Lower lobe of right lung (tissue), 2 donors: ENCODE measurements around the gene CNGA3. TPM values are rescaled to one million over a fixed set of nuclear protein-coding genes. Genes with fewer than 3 reads are reported as not detected.

Experiments used
- ATAC-seq, 2 donors: fragments of 200-7000 bp; cut with Tn5 transposase; one replicate each; pipeline ENCODE4 v1.9.1; 2020 to 2022; ENCODE audit warnings: mild to moderate bottlenecking in 2 of 2, moderate library complexity in 2 of 2
- DNase-seq: peaks from one replicate; pipeline ENCODE4 v3.0.0-alpha.2; 2020
- H3K27ac ChIP-seq: fragments of 200-600 bp; one replicate; pipeline ENCODE4 v1.8.0; 2022
- H3K27me3 ChIP-seq: fragments of 200-600 bp; one replicate; pipeline ENCODE4 v1.8.0; 2022; ENCODE audit warnings: low read depth
- H3K36me3 ChIP-seq: fragments of 200-600 bp; one replicate; pipeline ENCODE4 v1.8.0; 2022; ENCODE audit warnings: mild to moderate bottlenecking
- H3K4me1 ChIP-seq: fragments of 200-600 bp; one replicate; pipeline ENCODE4 v1.8.0; 2022
- H3K4me3 ChIP-seq: fragments of 200-600 bp; one replicate; pipeline ENCODE4 v1.8.0; 2022; ENCODE audit warnings: mild to moderate bottlenecking
- H3K9me3 ChIP-seq: fragments of 200-600 bp; one replicate; pipeline ENCODE4 v1.8.0; 2022
- CTCF ChIP-seq: fragments of 200-600 bp; IDR thresholded peaks from one replicate; pipeline ENCODE4 v1.8.0; 2022; ENCODE audit warnings: antibody characterized with exemption, mild to moderate bottlenecking
- intact Hi-C: fragments of 100-400 bp; cut with DNase I; formaldehyde crosslinking; loops from one replicate; pipeline ENCODE4 v1.11.0; 2022
- total RNA-seq: library from RNA; stranded (reverse); fragmentation: NEBNext Ultra II Directional; extraction: Animal tissue kit (Norgen Biotek cat#: 25700); gene quantifications from one replicate; pipeline ENCODE4 v1.2.1, GENCODE V29; 2021
- donor health status: DM: no; HTN: yes; CAD: no; lungs with severe emphysema.

CNGA3 gene
- total RNA-seq, 1 donor from 2014 or later: 0.18 TPM

DNA sequence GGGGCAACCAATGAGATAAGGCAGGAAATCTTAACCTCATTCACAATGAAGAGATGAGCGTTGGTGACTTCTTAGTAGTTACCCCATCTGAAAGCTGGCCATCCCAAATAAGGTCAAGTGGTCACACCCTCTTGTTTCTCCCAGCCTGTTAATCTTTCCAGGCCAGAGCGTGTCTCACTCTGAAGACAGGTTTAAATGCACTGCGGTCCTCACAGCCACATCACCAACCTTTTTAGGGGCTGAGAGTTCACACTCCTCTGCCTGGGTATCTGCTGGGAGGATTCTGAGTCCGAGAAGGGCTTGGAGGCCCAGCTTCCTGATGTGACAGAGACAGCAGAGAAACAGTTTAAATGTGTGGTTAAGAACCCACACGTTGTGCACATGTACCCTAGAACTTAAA, 13.3 kb upstream of the CNGA3 start:
- Histone ChIP-seq H3K27ac (no peak overlapping the region), H3K36me3 (no peaks in the 10 kb centered on the region), H3K9me3 (peaks cover 5% of the 10 kb centered on the region), H3K27me3 (peaks cover 3% of the 10 kb centered on the region), H3K4me1 (no peaks in the 10 kb centered on the region), H3K4me3 (no peak overlapping the region)
- DNase-seq (no peak), ATAC-seq (no peak)
- intact Hi-C loops: no loop called here
- no peak for TF ChIP-seq CTCF

DNA sequence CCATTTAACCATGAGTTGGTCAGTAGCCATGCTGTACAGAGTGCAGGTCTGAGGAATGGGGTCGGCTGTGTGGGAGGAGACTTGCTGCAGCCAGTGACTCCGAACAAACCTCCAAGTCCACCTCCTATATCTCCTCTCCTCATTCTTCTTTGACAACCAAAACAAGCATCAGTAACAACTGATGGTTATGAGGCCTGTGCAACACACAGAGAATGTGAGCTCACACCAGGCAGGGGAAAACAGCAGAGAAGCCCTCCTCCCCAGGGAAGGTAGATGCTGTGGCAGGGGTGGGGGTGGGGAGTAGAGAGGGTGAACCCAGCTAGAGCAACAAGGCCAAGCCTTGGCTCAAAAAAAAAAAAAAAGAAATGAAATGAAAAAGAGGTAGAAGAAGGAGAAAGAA, 12.3 kb upstream of the CNGA3 start:
- Histone ChIP-seq H3K36me3 (no peaks in the 10 kb centered on the region), H3K9me3 (peaks cover 4% of the 10 kb centered on the region), H3K27me3 (peaks cover 3% of the 10 kb centered on the region), H3K4me3 (no peak overlapping the region), H3K27ac (no peak overlapping the region), H3K4me1 (no peaks in the 10 kb centered on the region)
- DNase-seq (no peak), ATAC-seq (no peak)
- no peak for TF ChIP-seq CTCF
- intact Hi-C loops: no loop called here

DNA sequence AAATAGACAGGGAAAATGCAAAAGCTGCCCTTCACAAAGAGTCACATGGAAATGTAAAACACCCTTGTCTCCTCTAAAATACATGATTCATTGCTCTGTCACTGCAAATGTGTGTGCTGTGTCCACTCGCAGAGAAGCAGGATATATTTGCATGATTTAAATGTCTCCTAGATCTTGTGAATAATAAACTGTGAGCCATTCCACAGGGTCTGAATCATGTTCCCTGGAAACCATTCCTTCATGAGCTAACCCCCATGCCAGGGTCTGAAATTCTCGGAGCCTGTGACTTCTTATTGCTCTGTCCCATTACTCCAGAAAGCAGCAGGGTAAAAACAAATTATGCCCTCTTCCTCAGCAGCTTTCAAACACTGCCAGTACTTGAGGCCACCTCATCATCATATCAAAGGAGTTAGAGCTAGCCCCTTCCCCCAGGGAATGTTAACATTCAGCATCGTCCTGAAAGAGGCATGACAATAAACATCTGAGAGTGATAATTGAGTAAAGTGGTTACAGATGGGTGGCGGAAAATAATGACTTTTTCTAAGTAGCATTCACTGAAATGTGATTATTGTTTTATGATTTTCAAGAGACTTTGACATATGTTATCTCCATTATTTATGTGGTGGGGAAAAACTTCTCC, 11.7 kb upstream of the CNGA3 start:
- DNase-seq (no peak), ATAC-seq (no peak)
- H3K4me1 ChIP-seq: no peaks in the 10 kb centered on the region
- no peaks in the 10 kb centered on the region for H3K36me3 ChIP-seq
- no peak for TF ChIP-seq CTCF
- no peak overlapping the region for H3K4me3 ChIP-seq
- intact Hi-C loops: no loop called here
- peaks cover 1% of the 10 kb centered on the region for H3K27me3 ChIP-seq
- H3K27ac ChIP-seq: no peak overlapping the region
- peaks cover 4% of the 10 kb centered on the region for H3K9me3 ChIP-seq

DNA sequence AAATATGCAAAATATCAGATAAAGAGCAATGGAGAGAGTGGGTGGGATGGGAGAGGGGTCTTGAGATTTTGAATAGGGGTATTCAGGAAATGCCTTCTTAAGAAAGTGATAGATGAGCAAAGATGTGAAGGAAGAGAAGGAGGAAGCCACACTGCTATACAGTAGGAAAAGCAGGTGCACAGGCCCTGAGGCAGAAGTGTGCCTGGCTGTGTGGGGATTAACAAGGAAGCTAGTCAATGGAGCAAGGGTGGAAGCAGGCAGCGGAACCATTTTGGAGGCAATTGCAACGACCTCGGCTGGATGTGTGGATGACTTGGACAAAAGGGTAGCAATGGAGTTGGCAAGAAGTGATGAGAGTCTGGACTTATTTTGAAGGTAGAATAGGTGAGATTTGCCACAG, 11.0 kb upstream of the CNGA3 start:
- no peak for TF ChIP-seq CTCF
- no peaks in the 10 kb centered on the region for H3K36me3 ChIP-seq
- H3K9me3 ChIP-seq: peaks cover 4% of the 10 kb centered on the region
- intact Hi-C loops: no loop called here
- H3K4me3 ChIP-seq: no peak overlapping the region
- H3K27ac ChIP-seq: no peak overlapping the region
- DNase-seq: no peak
- H3K27me3 ChIP-seq: no peaks in the 10 kb centered on the region
- no peak for ATAC-seq
- no peaks in the 10 kb centered on the region for H3K4me1 ChIP-seq

- H3K36me3 ChIP-seq: no peaks in the 10 kb centered on the region
- TF ChIP-seq CTCF: no peak
- no peak overlapping the region for H3K27ac ChIP-seq
- DNase-seq: no peak
- H3K4me3 ChIP-seq: no peak overlapping the region
- ATAC-seq: no peak
- peaks cover 1% of the 10 kb centered on the region for H3K4me1 ChIP-seq
- peaks cover 4% of the 10 kb centered on the region for H3K9me3 ChIP-seq
- intact Hi-C loops: no loop called here
- H3K27me3 ChIP-seq: peaks cover 25% of the 10 kb centered on the region
Observed at GRCh38 chr2:98341241-98341640, 5.0 kb upstream of the CNGA3 start.
